Amniotic epithelial cell (primary cell): ENCODE results near the gene PWP2.
"Not testable (repeated sequence)": the region's sequence is repeated elsewhere in the genome, so short reads cannot be mapped to it uniquely, and the experiment has no call there.

Experiments used
- DNase-seq: peaks from one replicate; pipeline ENCODE4 v3.0.0-alpha.2; 2010; ENCODE audit warnings: low read depth

Gene PWP2

DNA sequence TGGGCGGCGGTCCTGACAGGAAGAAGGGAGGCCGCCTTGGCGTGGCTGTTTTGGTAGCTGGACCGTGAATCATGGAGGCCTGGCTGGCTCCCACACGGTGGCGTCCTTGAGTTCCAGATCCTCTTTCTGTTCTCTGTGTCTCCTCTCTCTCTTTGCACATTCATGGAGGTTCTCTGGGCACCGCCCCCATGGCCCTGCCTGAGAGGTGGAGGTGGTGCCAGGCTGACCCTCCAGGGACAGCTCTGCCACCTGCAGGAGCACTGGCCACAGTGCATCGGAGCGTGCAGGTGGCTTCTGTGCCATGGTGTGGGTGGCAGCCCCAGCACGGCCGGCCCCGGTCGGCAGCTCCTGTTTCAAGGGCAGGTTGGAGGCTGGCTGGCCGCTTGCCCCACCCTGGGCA is 30.8 kb downstream of the PWP2 start:
- not testable (repeated sequence) for DNase-seq

DNA sequence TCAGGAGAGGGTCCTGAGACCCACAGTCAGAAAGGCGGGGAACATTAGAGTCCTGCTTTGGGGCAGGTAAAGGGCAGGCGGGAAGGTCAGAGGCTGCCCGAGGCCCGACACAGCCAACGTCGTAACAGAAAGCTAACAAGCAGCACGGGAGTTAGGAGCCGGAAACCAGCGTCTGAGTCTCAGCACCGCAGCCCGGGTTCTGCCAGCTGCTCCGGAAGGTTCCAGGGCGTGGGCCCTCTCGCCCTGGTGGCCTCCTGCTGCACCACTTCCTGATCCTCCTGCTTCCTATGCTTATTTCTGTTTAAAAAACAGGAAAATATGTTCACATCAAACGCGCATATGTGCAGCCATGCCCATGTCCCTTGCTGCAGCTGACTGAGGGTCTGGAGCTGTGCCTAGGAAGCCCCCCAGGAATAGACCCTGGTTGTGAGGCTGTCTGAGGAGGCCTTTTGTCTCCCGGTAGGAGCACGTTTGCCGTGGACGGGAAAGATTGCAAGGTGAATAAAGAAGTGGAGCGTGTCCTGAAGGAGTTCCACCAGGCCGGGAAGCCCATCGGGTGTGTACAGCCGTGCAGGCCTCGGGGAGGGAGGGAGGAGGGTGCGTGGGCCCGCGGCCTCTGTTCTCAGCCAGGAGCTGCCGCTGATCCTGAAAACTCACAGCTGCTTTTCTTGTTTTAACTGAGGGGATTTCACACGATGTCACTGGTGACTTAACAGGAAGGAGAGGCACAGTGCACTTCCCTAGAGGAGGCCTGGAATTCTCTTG is 32.8 kb downstream of the PWP2 start:
- not testable (repeated sequence) for DNase-seq

DNA sequence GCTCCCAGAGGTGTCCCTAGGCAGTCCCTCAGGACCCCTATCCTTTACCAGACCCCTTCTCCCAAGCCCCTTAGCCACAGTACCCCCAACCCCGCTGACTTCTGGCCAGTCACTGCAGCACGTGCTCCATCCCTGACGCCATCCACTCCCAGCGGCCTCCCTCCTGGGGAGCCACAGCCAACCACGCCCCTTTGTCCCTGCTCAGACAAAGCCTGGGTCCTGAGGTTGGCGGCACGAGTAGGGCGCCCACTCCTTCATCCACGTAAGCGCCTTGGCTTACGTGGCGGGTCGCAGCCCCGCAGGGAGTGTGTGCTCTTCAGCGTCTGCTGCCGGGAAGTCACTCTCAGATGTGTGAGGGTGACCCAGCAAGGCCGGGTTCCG is 33.3 kb downstream of the PWP2 start:
- not testable (repeated sequence) for DNase-seq

DNA sequence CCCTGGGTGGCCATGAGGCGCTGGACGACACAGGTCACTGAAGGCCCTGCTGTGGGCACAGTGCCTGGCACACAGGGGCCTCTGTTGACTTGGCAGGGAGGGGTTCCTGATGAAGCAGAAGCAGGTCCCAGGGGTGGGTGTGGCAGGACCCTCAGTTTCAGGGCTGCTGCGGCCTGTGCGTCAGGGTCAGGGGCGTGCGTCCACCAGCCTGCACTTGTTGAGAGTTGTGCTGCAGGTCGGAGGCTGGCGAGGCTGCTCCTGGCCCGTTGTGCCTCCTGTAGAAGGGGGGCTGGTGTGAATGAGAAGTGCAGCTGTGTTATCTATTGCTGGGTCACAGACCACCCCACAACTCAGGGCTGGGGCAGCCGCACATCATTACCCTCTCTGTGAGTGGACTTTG is 35.3 kb downstream of the PWP2 start:
- not testable (repeated sequence) for DNase-seq

DNA sequence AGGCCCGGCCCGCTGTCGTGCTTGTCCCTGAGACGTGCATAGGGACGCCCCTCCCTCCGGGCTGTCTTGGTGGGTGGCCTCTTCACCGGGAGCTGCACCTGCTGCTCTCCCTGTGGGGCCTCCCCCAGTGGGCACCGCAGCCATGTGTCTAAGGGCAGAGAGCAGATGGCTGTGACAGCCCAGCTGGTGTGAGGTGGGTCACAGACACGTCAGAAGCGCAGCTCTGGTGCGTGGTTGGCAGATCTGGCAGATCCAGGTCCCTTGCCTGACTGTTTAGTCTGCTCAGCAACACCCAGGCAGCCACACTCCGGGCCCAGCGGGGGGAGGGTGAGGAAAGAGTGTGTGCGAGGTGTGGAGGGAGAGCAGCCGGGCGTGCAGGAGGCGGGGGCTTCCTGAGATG is 36.2 kb downstream of the PWP2 start:
- not testable (repeated sequence) for DNase-seq

DNA sequence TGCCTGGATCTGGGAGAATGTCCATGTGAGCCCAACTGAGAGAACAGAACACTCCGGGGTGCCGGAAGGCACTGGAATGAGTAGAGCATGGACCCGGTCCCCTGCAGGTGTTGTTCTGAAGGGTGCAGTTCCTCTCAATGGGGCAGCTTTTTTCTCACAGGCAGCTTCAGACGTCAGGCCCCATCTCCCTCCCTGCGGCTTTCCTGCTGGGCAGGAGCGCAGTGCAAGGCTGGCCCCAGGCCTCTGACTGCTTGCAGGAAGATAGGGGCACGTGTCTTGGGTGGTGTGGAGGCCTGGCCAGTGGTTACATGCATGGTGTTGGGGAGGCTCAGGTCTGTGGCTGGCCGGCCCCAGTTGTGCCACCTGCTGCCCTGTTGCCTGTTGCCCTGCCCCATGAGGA is 36.8 kb downstream of the PWP2 start:
- DNase-seq = not testable (repeated sequence)

DNA sequence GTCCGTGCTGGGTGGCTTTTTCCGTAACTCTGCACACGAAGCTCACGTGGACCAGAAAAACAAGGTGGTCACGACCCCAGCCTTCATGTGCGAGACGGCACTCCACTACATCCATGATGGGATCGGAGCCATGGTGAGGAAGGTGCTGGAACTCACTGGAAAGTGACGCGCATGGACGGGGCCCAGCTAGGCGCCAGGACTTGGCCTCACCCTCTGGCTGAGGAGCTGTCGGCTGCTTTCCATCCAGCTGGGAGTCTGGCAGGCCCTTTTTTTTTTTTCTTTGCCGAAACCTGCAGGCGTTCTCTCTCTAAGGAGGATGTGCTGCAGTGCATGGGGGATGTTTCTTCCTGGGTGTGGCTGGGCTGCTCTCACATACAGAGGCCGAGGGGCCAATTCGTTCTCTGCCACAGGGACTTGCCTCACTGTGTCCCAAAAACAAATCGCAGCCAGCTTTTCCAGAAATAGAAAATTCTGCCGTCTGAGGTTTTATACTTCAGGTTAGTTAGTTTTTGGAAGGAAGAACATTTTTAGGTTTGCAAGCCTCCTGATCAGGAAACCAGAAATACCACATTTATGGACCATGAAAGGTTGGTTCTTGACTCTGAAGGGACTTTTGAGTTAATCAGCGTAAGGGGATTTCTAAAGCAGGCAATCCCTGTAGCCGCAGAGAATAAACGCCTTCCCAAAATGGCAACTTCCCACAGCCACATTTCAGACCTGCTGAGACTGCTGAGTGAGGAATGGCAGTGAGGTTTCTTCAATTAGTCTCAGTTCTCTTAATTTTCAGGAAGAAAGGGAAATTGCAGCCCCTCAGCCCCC is 37.8 kb downstream of the PWP2 start:
- DNase-seq = not testable (repeated sequence)

DNA sequence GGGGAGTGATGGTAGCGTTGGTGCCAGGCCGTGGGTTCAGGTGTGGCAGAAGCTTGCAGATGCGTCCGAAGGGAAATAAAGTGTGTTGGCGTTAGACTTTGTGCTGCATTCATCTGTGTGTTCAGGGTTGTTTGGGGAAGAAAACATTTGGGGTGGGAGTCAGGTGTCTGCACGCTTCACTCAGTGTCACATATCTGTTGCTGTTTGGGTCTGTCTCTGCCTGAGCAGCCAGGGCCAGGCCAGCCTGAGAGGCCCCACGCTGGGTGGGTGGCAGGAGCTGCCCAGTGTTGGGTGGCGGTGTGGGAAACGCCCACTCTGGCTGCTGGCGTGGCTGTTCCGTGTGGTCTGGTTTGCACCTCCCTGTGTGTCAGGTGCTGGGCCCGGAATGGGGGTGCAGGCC is 38.4 kb downstream of the PWP2 start:
- not testable (repeated sequence) for DNase-seq

DNA sequence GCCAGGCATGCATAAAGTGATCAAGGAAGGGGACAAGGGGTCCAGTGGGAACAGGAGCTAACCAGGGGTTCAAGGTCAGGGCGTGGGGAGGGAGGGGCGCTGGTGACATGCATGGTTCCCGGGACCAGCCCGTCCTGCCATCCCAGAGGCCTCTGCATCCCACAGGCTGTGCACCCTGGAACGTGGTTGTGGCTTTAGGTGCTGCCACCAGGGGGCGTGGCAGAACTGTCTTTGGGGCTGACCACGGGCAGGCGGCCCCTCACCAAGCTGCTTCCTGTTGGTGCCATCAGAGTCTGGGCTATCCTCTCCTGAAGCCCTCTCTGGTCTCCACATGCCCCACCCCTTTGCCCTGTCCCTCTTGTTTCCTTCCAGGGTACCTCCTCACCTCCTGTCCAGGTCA is 39.9 kb downstream of the PWP2 start:
- DNase-seq = not testable (repeated sequence)

DNA sequence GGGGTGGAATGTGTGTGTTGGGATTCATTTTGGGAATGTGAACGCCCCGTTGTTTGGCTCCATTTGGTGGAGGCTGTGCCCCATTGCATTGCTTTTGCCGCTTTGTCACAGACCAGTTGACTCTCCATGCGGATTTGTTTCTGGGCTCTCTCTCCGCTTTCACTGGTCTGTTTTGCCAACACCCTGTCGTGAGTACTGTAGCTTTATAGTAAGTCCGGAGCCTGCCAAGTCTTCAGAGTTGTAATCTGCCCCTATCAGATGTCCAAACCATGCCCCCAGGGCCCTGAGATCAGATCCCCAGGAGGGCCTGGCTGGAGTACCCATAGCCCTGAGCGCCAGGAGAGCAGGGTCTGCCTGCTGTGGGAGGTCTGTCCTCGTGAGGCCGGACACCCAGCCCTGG is 43.1 kb downstream of the PWP2 start:
- not testable (repeated sequence) for DNase-seq

DNA sequence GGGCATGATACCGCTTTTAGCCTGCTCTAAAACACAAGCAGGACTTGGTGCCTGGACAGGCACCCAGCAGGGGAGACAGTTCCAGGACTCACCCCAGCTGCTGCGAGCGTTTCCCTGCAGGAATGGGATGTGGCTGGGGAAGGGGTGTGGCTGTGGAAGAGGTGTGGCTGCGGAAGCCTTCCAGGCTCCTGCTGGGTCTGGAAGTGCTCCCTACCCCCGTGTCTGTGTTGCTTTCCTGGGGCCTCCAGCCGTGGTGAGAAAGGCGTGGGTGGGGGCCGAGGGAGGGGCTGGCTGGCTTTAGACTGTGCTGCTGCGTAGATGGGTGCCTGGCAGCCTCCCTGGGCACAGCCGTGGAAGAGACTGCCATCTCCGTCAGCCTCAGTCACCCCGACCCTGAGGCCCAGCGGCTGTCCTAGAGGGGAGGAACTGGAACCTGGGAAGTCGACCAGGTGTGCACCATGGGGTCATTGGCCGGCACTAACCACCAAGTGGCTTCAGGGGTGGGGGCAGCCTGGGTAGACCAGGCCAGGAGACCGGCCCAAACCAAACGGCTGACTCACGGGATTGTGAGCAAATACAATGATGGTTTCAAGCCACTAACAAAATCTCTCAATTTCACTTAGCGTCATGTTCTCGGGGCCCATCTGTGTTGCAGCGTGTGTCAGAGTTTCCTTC is 46.2 kb downstream of the PWP2 start:
- peak; percentile 0 for DNase-seq

DNA sequence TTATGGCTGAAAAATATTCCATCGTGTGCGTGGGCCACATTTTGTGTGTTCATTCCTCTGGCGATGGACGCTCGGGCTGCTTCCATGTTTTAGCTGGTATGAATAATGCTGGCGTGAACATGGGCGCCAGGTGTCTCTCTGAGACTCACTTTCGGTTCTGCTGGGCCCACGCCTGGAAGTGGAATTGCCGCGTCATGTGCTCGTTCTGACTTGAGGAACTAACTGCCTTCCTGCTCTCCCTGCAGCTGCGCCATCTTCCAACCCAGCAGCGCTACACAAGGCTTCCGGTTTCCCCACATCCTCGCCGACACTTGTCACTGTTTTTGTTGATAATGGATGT is 46.7 kb downstream of the PWP2 start:
- not testable (repeated sequence) for DNase-seq

DNA sequence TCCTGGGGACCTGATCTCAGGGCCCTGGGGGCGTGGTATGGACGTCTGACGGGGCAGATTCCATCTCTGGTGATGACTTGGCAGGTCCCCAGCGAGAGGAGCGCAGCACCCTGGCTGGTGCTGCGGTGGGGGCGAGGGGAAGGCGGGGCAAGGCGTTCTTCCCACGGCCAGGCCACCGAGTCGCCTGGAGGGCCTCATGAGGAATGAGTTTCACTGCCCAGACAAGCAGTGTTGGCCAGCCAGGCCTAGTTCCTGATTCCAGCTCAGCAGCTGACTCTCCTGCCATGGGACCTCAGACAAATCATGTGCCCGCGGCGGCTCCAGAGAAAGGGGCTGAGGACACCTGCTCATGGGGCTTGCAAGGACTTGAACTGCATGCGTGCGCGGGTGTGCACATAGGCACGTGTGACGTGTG is 47.6 kb downstream of the PWP2 start:
- not testable (repeated sequence) for DNase-seq

DNA sequence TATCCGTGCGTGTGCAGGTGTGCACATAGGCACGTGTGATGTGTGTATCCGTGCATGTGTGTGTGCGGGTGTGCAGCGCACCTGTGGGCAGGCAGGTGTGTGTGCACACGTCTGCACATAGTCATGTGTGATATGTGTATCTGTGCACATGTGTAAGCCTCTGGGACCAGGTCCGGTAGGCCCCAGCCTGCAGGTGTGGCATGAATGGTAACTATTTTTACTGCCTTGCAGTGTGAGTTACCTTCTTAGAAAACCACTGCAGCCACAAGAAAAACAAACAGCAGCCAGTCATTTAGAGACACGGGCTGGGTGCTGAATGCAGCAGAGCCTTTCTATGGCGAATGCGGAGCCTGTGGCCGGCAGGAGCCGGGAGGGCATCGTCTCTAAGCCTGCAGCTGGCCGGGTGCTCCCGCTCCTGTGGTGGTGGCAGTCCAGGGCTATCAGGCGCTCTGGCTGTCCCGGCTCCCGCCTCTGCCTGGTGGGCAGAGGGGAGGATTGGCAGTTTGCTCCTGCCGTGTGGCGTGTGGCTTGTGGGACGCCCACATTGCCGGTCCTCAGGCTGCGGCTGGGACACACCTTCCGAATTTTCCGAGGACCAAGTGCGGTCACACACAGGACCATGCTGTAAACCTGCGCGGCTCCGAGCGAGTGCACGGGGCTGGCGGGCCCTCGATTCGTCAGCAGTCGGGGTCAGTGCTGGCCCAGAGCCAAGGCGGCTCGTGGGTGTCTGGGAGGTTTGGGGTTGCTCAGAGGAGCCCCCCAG is 48.2 kb downstream of the PWP2 start:
- DNase-seq = not testable (repeated sequence)

DNA sequence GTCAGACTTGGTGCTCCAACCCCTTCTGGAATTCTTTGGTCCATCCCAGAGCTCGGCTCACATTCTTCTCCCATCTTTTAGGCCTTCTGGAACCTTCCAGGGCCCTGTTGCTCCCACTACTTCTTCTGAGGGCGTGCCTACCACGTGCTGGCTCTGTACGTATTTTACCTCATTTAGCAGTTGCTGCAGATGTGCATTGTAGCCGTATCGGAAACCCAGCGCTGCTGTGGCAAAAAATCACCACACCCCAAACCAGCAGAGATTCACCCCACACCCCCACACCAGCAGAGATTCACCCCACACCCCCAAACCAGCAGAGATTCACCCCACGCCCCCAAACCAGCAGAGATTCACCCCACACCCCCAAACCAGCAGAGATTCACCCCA is 48.8 kb downstream of the PWP2 start:
- DNase-seq = not testable (repeated sequence)

DNA sequence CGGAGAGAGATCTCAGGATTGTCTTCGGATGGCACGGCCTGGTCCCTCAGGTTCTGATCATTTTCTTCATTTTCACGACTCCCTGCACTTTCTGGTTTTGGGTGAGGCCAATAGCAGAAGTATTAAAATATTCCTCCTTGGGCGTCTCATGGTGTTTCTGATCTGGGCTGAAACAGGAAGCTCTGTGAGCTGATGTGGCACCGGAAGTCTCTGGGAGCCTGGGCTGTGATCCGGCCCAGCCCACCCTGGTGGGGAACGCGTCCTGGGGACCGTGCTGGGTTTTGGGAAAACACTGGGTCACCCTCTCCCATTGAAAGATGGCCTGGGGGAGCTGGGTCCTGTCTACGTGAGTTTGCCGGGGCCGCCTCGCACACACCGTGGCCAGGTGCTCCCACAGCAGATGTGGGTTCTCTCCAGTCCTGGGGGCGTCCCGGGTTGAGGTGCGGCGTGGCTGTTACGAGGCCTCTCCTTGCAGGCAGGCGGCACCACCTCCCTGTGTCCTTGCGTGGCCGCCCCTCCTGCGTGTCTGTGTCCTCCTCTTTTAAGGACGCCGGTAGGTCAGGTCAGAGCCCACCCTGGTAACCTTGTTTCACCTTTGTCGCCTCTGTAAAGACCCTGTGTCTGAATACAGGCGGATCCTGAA is 50.4 kb downstream of the PWP2 start:
- DNase-seq = not testable (repeated sequence)

DNA sequence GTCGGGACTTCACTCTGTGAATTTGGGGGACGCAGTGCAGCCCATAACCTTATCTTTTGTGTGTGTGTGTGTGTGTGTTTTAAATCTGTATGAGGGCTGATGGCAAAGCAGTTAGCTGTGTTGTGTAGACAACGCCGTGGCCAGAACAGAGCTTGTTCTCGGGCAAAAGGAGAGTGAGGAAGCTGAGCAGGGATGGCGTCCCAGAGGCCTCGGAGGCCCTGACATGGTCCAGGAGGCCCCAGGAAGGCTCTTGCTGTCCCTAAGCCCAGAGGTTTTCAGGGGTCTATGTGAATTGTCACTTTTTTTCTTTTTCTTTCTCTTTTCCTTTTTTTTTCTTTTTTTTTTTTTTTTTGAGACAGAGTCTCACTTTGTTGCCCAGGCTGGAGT is 50.9 kb downstream of the PWP2 start:
- not testable (repeated sequence) for DNase-seq

DNA sequence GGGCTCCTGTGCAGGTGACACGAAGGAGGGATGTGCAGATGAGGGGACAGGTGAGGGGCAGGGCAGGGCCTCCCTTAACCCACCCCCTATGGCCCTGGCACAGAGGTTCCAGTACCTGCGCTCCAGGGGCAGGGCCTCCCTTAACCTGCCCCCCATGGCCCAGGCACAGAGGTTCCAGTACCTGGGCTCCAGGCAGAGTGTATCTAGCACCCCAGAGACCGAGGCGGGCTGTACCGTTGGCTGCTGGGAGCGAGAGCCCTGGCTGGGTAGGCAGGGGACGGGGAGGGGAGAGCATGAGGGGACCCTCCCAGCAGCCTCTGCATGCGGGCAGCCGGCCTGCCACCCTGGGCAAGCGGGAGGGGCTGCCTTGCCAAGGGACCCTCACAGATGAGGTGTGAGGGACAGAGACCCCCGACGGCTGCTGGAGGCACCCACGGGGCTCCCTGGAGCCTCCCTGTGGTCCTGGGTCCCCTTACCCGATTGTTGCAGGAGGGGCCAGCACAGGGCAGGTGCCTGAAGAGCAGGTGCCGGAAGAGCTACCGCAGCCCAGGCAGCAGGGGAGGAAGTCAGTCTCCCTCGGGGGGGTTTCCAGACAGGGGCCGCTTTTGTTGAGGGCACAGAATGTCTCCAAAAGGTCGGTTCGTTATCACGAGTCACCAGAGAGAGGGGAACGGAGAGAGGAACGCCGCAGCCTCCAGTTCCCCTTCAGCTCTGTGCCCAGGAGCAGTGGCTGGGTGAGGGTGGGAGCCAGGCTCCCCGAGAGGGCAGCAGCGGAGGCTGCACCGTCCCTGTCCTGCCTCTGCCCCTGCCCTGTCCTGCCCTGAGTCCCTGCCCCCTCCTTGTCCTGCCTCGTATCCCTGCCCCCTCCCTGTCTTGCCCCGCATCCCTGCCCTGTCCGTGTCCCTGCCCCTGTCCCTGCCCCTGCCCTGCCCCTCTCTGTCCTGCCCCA is 52.4 kb downstream of the PWP2 start:
- DNase-seq = not testable (repeated sequence)

DNA sequence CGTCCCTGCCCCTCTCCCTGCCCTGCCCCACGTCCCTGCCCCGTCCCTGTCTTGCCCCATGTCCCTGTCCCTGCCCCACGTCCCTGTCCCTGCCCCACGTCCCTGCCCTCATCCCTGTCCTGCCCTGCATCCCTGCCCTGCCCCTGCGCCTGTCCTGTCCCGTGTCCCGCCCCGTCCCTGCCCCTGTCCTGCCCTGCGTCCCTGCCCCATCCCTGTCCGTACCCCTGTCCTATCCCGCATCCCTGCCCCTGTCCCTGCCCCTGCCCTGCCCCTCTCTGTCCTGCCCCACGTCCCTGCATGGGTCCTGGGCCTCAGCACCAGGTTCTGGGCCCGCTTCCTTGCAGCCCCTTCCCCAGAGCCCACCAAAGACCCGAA is 53.1 kb downstream of the PWP2 start:
- DNase-seq = not testable (repeated sequence)

DNA sequence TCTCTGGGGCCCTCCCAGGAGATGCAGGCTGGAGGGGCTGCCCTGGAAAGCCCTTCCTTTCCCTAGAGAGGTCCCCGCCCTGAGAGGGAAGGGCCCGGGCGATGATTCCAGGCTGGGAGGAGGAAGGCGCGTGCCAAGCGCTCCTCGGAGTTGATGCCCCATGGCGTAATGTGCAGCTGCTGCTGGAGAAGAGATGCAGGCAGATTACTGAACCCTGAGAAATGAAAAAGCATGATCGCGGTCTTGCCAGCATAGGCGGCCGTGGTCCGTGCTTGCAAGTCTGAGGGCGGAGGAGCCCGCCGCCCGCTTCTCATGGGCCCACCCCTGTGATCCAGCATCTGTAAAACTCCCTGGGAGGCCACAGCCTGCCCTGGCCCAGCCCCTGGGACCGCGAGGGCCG is 53.6 kb downstream of the PWP2 start:
- not testable (repeated sequence) for DNase-seq
